NOMO-1 treated with DMSO at 0.1 percent for 48 hours (cell line): ENCODE measurements around the gene VPS45.
A peak's percentile ranks its signal among the peaks of the same experiment; 100 is the strongest.
"Not testable (repeated sequence)": the region's sequence is repeated elsewhere in the genome, so short reads cannot be mapped to it uniquely, and the experiment has no call there.

ENCODE experiments used
- DNase-seq: peaks from one replicate; lab custom pipeline; 2025; ENCODE audit not compliant: unreplicated experiment; lab: John Stamatoyannopoulos, UW

VPS45 gene, protein sequence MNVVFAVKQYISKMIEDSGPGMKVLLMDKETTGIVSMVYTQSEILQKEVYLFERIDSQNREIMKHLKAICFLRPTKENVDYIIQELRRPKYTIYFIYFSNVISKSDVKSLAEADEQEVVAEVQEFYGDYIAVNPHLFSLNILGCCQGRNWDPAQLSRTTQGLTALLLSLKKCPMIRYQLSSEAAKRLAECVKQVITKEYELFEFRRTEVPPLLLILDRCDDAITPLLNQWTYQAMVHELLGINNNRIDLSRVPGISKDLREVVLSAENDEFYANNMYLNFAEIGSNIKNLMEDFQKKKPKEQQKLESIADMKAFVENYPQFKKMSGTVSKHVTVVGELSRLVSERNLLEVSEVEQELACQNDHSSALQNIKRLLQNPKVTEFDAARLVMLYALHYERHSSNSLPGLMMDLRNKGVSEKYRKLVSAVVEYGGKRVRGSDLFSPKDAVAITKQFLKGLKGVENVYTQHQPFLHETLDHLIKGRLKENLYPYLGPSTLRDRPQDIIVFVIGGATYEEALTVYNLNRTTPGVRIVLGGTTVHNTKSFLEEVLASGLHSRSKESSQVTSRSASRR

GRCh38 chr1:150067184-150068108 lies at the start of gene VPS45:
TSS of gene VPS45 (plus strand) at chr1:150067776. CDS start at chr1:150067858, 82 bp downstream.
- DNase-seq, result peak; percentile 81

DNA sequence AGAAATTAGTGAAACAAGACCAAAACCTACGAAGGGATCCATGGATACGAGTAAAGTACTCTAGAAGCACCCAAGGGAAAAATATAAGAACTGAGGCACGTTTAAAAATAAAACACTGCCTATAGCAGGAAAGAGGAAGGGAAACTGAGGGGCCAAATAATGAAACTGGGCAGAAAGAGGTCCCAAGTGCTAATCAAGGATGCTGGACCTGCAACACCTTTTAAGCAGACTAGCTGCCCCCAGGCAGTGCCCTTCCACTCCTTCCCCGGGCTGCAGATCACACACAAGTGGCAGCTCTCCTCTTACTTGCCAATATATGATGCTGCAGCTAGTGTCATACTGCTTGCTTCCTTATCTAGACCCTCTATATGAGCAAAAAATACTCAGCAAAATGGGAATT lies 49.4 kb upstream of the VPS45 start:
- DNase-seq, result peak; percentile 22

DNA sequence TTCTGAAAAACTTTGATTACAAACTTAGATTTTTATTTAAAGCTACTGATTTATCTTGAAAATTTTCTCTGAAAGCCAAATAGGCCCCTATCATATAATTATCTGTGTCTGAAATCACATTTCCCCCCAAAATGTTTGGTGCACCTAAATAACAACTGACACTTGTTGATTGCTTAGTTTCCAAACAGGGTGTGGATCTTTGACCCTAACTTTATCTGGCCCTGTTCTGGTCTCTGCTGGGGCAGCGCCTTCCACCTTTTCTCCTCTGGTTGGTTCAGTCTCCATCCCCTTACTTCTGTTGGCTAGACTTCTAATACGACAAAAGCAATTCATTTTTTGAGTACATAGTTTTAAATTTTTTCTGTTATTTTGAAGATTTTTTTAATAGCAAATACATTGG lies 46.9 kb upstream of the VPS45 start:
- no peak for DNase-seq

- no peak for DNase-seq
These were observed 46.3 kb upstream of the VPS45 start for GRCh38 chr1:150021191-150021694.

GRCh38 chr1:150022357-150022756 lies 45.2 kb upstream of the VPS45 start:
- DNase-seq, result no peak

- DNase-seq, result no peak
These were observed 43.4 kb upstream of the VPS45 start for GRCh38 chr1:150024156-150024555.

DNA sequence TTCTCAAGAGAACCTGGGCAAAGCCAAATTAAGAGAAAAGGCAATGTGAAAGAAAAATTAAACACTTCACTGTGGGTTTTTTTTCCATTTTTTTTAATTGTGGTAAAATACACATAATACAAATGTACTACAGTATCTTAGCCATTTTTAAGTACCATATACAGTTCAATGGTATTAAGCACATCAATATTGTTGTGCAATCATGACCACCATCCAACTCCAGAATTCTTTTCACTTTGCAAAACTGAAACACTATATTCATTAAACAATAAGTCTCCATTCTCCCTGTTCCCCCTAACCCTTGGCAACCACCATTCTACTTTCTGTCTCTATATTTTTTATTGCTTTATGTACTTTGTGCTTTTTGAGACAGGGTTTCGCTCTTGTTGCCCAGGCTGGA lies 39.3 kb upstream of the VPS45 start:
- DNase-seq, result no peak

DNA sequence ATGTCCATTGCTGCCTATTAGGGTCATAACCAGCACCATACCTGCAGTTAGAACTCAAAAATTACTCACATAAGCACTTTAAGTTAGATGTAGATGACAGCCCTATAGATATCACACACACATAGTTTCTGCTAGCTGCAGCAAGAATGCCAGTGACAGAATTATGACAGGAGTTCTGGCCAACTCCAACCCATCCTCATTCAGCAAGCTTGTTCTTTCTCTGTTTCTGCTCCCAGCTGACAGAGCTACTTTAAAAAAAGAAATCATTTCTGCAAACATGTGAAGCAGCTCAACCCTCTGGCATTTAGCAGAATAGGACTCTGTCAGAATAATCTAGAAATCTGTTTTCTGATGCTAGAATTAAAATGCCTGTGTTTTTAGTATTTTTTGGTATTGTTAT lies 33.2 kb upstream of the VPS45 start:
- DNase-seq, result no peak

GRCh38 chr1:150049926-150050325 lies 17.6 kb upstream of the VPS45 start:
- no peak for DNase-seq

- no peak for DNase-seq
These were observed 16.5 kb upstream of the VPS45 start for GRCh38 chr1:150051089-150051373.

GRCh38 chr1:150051905-150052412 lies 15.6 kb upstream of the VPS45 start:
- peak; percentile 39 for DNase-seq

DNA sequence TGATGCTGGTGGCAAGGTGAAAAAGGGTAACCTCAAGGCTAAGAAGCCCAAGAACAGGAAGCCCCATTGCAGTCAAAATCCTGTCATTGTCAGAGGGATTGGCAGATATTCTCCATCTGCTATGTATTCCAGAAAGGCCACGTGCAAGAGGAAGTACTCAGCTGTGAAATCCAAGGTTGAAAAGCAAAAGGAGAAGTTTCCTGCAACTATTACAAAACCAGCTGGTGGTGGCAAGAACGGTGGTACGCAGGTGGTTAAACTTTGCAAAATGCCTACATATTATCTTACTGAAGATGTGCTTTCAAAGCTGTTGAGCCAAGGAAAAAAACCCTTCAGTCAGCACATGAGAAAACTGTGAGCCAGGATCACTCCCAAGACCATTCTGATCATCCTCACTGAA lies 13.7 kb upstream of the VPS45 start:
- peak; percentile 71 for DNase-seq

DNA sequence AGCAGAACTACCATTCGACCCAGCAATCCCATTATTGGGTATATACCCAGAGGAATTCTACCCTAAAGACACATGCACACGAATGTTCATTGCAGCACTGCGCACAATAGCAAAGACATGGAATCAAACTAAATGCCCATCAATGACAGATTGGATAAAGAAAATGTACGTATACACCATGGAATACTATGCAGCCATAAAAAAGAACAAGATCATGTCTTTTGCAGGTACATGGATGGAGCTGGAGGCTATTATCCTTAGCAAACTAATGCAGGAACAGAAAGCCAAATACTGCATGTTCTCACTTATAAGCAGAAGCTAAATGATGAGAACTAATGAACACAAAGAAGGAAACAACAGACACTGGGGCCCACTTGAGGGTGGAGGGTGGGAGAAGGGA lies 12.1 kb upstream of the VPS45 start:
- DNase-seq, result not testable (repeated sequence)

DNA sequence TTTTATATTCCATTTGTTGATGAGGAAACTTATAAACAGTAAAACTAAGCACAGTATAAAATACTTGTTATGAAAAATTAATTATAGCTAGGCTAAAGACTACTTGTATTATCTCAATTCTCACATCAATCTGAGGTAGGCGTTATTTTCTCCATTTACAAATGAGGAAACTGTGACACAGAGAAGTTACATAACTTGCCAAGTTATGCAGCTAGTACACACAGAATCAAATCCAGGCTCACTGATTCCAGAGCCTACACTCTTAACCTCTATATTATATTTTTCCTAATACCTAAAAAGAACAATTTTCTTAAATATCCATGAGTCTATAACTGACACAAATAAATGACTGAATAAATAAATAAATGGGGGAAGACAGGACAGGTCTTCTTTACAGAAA lies 11.2 kb upstream of the VPS45 start:
- DNase-seq, result peak; percentile 57

- no peak for DNase-seq
These were observed 7.3 kb upstream of the VPS45 start for GRCh38 chr1:150060260-150060659.

GRCh38 chr1:150061632-150062101 lies 5.9 kb upstream of the VPS45 start:
- no peak for DNase-seq

GRCh38 chr1:150062113-150062512 lies 5.5 kb upstream of the VPS45 start:
- no peak for DNase-seq

GRCh38 chr1:150065184-150065871 lies 2.2 kb upstream of the VPS45 start:
- no peak for DNase-seq

GRCh38 chr1:150066328-150066727 lies 1.2 kb upstream of the VPS45 start:
- no peak for DNase-seq

GRCh38 chr1:150066838-150067183 lies 765 bp upstream of the VPS45 start:
- DNase-seq, result peak; percentile 16

DNA sequence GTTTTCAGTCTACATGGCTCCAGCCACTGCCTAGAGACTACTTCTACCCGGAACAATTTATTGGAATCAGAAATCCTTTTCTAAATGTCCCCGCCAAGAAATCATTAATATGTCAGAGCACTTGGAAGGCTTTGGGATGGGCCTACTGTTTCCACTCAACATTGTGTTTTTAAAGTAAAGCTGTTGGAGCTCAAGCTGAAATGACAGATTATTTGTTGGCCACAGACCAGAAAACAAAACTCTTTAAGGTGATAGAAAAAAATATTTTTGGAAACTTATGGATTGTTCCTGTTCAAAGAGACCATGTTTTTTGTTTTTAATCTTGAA lies 496 bp downstream of the VPS45 start:
- DNase-seq, result no peak
